ENCODE results near the gene AP3M1.

DNA sequence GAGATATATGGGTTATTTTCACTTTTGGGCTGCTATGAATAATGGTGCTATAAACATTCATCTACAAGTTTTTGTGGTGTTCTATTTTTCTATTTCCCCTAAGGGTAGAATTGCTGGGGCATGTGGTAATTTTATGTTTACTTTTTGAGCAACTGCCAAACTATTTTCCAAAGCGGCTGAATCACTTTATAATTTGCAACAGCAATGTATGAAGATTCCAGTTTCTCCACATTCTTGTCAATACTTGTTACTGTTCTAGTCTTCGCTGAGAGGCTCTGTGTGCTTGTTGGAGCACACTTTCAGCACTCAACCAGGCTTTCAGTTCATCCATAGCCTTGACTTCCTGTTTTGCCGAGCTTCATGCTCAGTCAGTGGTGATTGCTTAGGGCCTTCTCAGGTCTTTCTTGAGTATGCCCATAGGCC lies 39.4 kb upstream of the AP3M1 start:
- no peak for TF ChIP-seq CTCF (IDR thresholded peaks at IDR 0.05)
- TF ChIP-seq POLR2A (IDR thresholded peaks at IDR 0.05) = peak; percentile 23
